HG03442 (cell line): Measurements from ENCODE around the gene IL22RA1.

ENCODE experiments used
- ATAC-seq: cut with Tn5 transposase; IDR thresholded peaks from one replicate; pipeline ENCODE4 v1.9.1; 2021; ENCODE audit warnings: mild to moderate bottlenecking, moderate library complexity; ENCODE audit not compliant: unreplicated experiment

Gene IL22RA1

GRCh38 chr1:24098943-24099638 lies 43.8 kb downstream of the IL22RA1 start:
- no peak for ATAC-seq

GRCh38 chr1:24098102-24098501 lies 44.8 kb downstream of the IL22RA1 start:
- ATAC-seq, result no peak

DNA sequence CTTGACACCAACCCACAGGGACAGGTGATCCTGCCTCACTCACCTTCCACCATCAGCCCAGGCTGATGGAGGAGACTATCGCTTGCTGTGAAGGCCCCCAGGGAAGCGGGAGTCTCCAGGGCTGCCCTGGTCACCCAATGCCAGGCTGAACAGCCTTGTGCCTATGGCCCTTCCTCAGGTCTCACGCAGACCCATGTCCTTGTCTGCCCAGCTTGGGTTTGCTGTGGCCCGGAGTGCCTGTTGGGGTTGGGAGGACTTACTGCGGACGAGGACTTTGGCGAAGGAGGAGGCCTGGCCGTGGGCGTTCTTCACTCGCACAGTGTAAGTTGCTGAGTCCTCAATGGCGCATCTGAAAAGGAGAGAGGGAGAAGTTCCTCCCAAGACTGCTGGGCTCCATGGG lies 45.3 kb downstream of the IL22RA1 start:
- ATAC-seq, result no peak

DNA sequence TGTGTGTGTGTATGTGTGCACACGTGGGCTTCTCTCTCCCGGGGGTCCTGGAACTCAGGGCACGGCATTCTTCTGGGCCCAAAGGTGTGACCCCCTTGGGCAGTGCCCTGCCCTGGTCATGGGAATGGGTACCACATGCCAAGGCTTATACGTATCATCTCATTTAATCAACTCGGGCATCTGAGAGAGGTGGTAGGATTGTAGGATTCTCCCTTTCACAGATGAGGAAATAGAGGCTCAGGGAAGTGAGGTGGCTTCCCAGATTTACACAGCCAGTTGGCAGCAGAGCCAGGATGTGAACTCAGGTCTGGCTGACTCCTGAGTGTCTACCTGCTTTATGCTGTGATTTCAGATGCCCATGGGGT lies 46.2 kb downstream of the IL22RA1 start:
- no peak for ATAC-seq

GRCh38 chr1:24096009-24096738 lies 46.8 kb downstream of the IL22RA1 start:
- no peak for ATAC-seq

DNA sequence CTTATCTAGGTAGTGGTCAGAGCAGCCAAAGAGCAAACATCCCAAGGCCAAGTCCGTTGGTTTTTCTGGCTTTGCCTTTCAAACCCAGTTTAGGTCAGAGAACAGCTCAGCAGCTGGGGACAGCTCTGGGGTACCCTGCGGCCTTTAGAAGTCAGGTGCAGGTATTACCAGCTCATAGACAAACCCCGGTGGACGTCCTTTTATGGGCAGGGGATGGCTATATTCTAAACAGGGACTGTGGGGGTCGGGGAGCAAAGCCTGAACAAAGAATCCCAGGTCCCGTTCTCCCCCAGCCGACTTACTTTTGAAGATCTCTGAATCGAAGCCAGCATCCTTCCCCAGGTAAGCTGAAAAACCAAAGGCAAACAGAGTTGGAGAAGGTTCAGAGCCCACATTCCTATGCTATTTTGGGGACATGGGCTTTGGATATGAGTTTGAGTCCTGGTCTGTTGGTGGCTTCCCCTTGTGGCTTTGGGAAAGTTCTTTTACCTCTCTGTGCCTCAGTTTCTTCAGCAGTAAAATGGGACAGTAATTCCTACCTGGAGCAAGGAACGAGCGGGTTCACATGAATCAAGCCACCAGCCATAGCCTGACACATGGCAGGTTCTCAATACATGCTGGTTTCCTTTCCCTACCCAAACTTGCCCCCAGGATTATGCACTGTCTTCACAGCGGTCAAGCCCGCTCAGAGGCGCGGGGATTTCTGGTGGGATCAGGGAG lies 47.6 kb downstream of the IL22RA1 start:
- no peak for ATAC-seq

DNA sequence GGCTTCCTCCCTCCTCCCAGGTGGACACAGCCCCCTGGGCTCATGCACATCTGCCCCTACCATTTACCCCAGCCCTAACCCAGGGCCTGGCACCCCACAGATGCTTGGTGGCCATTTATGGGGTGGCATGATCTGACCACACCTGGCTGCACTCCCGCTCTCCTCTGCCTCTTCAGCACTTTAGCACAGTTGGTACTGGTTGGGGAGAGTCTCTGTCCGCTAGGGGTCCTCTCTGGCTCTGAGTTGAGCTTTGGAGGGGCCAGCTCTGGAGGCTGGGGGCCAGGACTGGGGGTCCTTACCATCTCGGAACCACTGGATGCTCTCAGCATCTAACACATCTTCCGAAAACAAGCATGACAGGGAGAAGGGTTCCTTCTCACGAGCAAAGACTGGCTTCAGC lies 48.4 kb downstream of the IL22RA1 start:
- no peak for ATAC-seq

- ATAC-seq, result no peak
Observed at GRCh38 chr1:24093732-24094131, 49.2 kb downstream of the IL22RA1 start.

GRCh38 chr1:24092979-24093378 lies 50.0 kb downstream of the IL22RA1 start:
- ATAC-seq, result no peak

DNA sequence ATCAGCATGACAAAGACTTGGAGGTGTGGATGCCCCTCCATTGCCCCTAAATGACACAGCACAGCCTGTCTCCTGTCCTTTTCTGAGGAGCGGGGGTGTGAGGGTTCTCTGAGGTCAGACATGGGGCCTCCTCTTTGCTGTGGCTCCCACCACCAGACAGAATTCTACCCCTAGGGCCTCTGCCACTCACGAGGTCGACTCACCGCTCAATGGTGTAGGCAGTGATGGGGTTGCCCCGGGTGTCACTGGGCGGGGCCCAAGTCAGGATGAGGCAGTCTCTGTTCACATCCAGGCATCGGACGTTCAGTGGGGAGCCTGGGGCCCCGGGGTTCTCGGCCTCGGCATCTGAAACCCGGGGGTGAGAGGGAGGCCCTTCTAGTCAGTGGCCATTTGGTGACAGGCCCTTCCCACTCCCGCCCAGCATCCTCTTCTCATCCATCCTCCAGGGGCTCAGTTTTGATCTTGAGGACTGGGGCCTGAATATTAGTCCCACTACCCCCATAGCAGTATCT lies 50.9 kb downstream of the IL22RA1 start:
- no peak for ATAC-seq

- ATAC-seq, result no peak
Observed at GRCh38 chr1:24090736-24091135, 52.2 kb downstream of the IL22RA1 start.

GRCh38 chr1:24089743-24090555 lies 53.0 kb downstream of the IL22RA1 start:
- no peak for ATAC-seq

DNA sequence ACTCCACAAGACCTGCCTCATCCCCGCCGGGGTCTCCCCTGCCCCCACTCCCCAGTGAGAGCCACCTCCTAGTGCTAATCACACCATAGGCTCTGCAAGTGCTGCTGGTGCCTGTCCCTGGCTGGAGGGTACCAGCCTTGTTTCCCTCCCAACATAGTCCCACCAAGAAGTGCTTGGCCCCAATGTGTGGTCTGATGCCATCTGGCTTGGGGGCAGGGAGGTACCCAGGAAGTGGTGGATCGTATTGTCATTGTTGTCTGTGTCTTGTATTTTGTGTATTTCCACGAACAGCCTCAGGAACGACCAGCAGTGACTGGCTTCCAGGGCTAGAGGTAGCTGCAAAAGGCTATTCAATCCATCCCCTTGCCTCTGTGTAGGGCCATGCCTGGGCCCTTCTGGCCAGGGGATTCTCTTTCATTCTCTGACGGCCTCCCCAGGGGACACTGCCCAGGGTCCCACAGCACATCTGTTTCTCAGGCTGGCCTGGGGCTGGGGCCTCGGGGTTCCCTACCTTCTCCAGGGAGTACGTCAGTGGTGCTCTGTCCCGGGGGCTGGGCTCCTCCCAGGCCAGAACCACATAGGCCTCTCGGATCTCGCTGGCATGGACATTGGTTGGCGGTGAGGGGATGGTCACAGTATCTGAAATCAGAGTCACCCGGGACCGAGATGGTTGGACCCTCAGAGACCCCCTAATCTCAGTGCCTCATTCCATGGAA lies 53.8 kb downstream of the IL22RA1 start:
- no peak for ATAC-seq

GRCh38 chr1:24086466-24086865 lies 56.5 kb downstream of the IL22RA1 start:
- ATAC-seq, result no peak

GRCh38 chr1:24085546-24085945 lies 57.4 kb downstream of the IL22RA1 start:
- no peak for ATAC-seq

DNA sequence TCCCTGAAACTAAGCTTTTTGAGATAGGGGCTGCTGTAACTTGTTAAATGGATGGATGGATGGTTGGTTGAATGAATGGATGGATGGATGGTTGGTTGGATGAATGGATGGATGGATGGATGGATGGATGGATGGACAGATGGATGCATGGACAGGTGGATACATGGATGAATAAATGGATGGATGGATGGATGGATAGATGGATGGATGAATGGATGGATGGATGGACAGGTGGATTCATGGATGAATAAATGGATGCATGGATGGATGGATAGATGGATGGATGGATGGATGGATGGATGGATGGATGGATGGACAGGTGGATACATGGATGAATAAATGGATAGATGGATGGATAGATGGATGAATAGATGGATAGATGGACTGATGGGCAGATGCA lies 57.9 kb downstream of the IL22RA1 start:
- no peak for ATAC-seq

GRCh38 chr1:24084050-24084449 lies 58.9 kb downstream of the IL22RA1 start:
- ATAC-seq, result no peak

GRCh38 chr1:24082372-24082771 lies 60.6 kb downstream of the IL22RA1 start:
- ATAC-seq, result no peak

GRCh38 chr1:24081190-24081589 lies 61.8 kb downstream of the IL22RA1 start:
- ATAC-seq, result no peak

- ATAC-seq, result no peak
Observed at GRCh38 chr1:24080131-24080530, 62.8 kb downstream of the IL22RA1 start.
